Measurements from ENCODE around the gene SLC24A3. TPM values are rescaled to one million over a fixed set of nuclear protein-coding genes. Genes with fewer than 3 reads are reported as not detected.

SLC24A3 gene
- total RNA-seq, 1 donor from 2014 or later = not detected

GRCh38 chr20:19456595-19457395 is 244.4 kb downstream of the SLC24A3 start:
- no peaks in the 10 kb centered on the region for H3K9me3 Mint-ChIP-seq
- no peak for TF ChIP-seq CTCF (IDR thresholded peaks at IDR 0.05)

GRCh38 chr20:19457611-19458010 is 245.2 kb downstream of the SLC24A3 start:
- DNase-seq = no peak
- Mint-ChIP-seq H3K4me3 (no peak overlapping the region), H3K27me3 (no peaks in the 10 kb centered on the region), H3K9me3 (no peaks in the 10 kb centered on the region), H3K27ac (no peak overlapping the region), H3K36me3 (ENCODE audit: low read depth) (no peaks in the 10 kb centered on the region), H3K4me1 (no peaks in the 10 kb centered on the region)
- intact Hi-C loops (cut with micrococcal nuclease) = no loop called here
- ChIA-PET POLR2A (no interaction called here), CTCF (no interaction called here)
- ATAC-seq (ENCODE audit: low read depth) = no peak
- TF ChIP-seq CTCF (IDR thresholded peaks at IDR 0.05) = no peak

More at GRCh38 chr20:19456595-19457395, 244.4 kb downstream of the SLC24A3 start:
- Mint-ChIP-seq H3K27ac (no peak overlapping the region), H3K27me3 (peaks cover 2% of the 10 kb centered on the region), H3K4me3 (no peak overlapping the region), H3K36me3 (ENCODE audit: low read depth) (no peaks in the 10 kb centered on the region), H3K4me1 (no peaks in the 10 kb centered on the region)
- no peak for DNase-seq
- ChIA-PET POLR2A (no interaction called here), CTCF (no interaction called here)
- no peak for ATAC-seq (ENCODE audit: low read depth)
- intact Hi-C loops (cut with micrococcal nuclease) = no loop called here

DNA sequence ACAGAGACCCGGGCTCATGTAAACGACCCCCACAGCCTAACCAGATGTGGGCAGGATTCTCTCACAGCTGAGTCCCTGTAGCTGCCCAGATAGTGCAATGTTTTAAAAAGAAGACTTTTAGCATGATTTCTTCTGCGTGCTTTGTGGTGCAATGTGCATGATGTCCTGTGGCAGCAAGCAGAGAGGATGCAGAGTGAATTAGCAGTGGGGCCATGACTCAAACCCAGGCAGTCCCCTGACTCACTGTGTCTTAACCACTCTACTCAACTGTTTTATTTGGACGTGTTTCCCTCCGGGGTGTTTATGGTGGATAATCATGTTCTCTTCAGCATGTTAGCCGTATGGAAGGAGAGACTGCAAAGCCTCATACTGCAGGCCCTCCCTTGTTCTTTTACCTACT is 247.9 kb downstream of the SLC24A3 start:
- Mint-ChIP-seq H3K9me3 (no peaks in the 10 kb centered on the region), H3K27me3 (no peaks in the 10 kb centered on the region), H3K27ac (no peak overlapping the region), H3K4me1 (no peaks in the 10 kb centered on the region), H3K36me3 (ENCODE audit: low read depth) (no peaks in the 10 kb centered on the region), H3K4me3 (no peak overlapping the region)
- DNase-seq (no peak), ATAC-seq (ENCODE audit: low read depth) (no peak)
- POLR2A ChIA-PET = no interaction called here
- CTCF ChIA-PET = no interaction called here
- TF ChIP-seq CTCF (IDR thresholded peaks at IDR 0.05) = no peak
- intact Hi-C loops (cut with micrococcal nuclease) = no loop called here

GRCh38 chr20:19462491-19462890 is 250.0 kb downstream of the SLC24A3 start:
- POLR2A ChIA-PET = no interaction called here

GRCh38 chr20:19463597-19463996 is 251.2 kb downstream of the SLC24A3 start:
- intact Hi-C loops (cut with micrococcal nuclease) = no loop called here
- Mint-ChIP-seq H3K27ac (no peak overlapping the region), H3K4me1 (no peaks in the 10 kb centered on the region), H3K4me3 (no peak overlapping the region), H3K36me3 (ENCODE audit: low read depth) (no peaks in the 10 kb centered on the region), H3K9me3 (no peaks in the 10 kb centered on the region), H3K27me3 (peaks cover 3% of the 10 kb centered on the region)
- POLR2A ChIA-PET = no interaction called here
- DNase-seq = no peak
- CTCF ChIA-PET = no interaction called here
- no peak for ATAC-seq (ENCODE audit: low read depth)
- no peak for TF ChIP-seq CTCF (IDR thresholded peaks at IDR 0.05)

More at GRCh38 chr20:19462491-19462890, 250.0 kb downstream of the SLC24A3 start:
- no peak for TF ChIP-seq CTCF (IDR thresholded peaks at IDR 0.05)
- Mint-ChIP-seq H3K27ac (no peak overlapping the region), H3K36me3 (ENCODE audit: low read depth) (no peaks in the 10 kb centered on the region), H3K4me1 (no peaks in the 10 kb centered on the region), H3K4me3 (no peak overlapping the region), H3K27me3 (no peaks in the 10 kb centered on the region), H3K9me3 (no peaks in the 10 kb centered on the region)
- CTCF ChIA-PET = no interaction called here
- ATAC-seq (ENCODE audit: low read depth) (no peak), DNase-seq (no peak)
- intact Hi-C loops (cut with micrococcal nuclease) = no loop called here
